Smooth muscle cell (in vitro differentiated cells): ENCODE results near the gene ABCD4. TPM values are rescaled to one million over a fixed set of nuclear protein-coding genes. Genes with fewer than 3 reads are reported as not detected.
"Not testable (repeated sequence)": the region's sequence is repeated elsewhere in the genome, so short reads cannot be mapped to it uniquely, and the experiment has no call there.

ENCODE experiments used
- DNase-seq: peaks from one replicate; lab custom pipeline; 2025; ENCODE audit not compliant: unreplicated experiment; lab: John Stamatoyannopoulos, UW
- H2AFZ ChIP-seq: fragments of 200-600 bp; sonication (generic); 2 replicates; pipeline ENCODE4 v1.6.0; 2016; ENCODE audit warnings: antibody characterized with exemption, low read depth, mild to moderate bottlenecking
- H3F3A ChIP-seq: fragments of 200-600 bp; sonication (generic); 2 replicates; pipeline ENCODE4 v1.6.0; 2017; ENCODE audit warnings: antibody characterized with exemption, low read depth
- H3K27ac ChIP-seq: fragments of 200-600 bp; sonication (generic); 2 replicates; pipeline ENCODE4 v1.5.1; 2016; ENCODE audit warnings: low read depth, mild to moderate bottlenecking
- H3K27me3 ChIP-seq: fragments of 200-600 bp; sonication (generic); 2 replicates; pipeline ENCODE4 v1.6.1; 2016; ENCODE audit warnings: low read depth, mild to moderate bottlenecking
- H3K36me3 ChIP-seq: fragments of 200-600 bp; sonication (generic); 2 replicates; pipeline ENCODE4 v1.5.1; 2016; ENCODE audit warnings: low read depth
- H3K4me1 ChIP-seq: fragments of 200-600 bp; sonication (generic); 2 replicates; pipeline ENCODE4 v1.5.1; 2016; ENCODE audit warnings: low read depth
- H3K4me2 ChIP-seq: fragments of 200-600 bp; sonication (generic); 2 replicates; pipeline ENCODE4 v1.6.0; 2016; ENCODE audit warnings: mild to moderate bottlenecking
- H3K4me3 ChIP-seq: fragments of 200-600 bp; sonication (generic); 2 replicates; pipeline ENCODE4 v1.5.1; 2016; ENCODE audit warnings: mild to moderate bottlenecking
- H3K79me2 ChIP-seq: fragments of 200-600 bp; sonication (generic); 2 replicates; pipeline ENCODE4 v1.6.0; 2016; ENCODE audit warnings: low read depth, mild to moderate bottlenecking
- H3K9ac ChIP-seq: fragments of 200-600 bp; sonication (generic); 2 replicates; pipeline ENCODE4 v1.6.0; 2016; ENCODE audit warnings: low read depth
- H3K9me3 ChIP-seq: fragments of 200-600 bp; sonication (generic); replicated peaks from 2 replicates; pipeline ENCODE4 v1.5.1; 2016; ENCODE audit warnings: low read depth
- H4K20me1 ChIP-seq: fragments of 200-600 bp; sonication (generic); 2 replicates; pipeline ENCODE4 v1.6.0; 2016; ENCODE audit warnings: low read depth
- WGBS: methylation state at CpG from one replicate; pipeline ENCODE4 v1.1.7; 2016; ENCODE audit warnings: low lambda C conversion rate; 5-methylcytosine and 5-hydroxymethylcytosine counted together
- polyA plus RNA-seq: library from polyadenylated mRNA; unstranded; fragments of >200 nt; fragmentation: Nextera tagmentation; extraction: Ambion mirVana; gene quantifications from 2 replicates; pipeline ENCODE4 v1.2.1, GENCODE V29; 2016
- total RNA-seq: library from RNA; depleted of rRNA; stranded (reverse); fragments of >200 nt; gene quantifications from 2 replicates; pipeline ENCODE4 v1.2.3, GENCODE V29; 2014
- TF ChIP-seq, protein P1 (sequence below): fragments of 200-600 bp; sonication (generic); IDR thresholded peaks from 2 replicates; pipeline ENCODE4 v1.5.1; 2017; ENCODE audit warnings: borderline replicate concordance, mild to moderate bottlenecking, antibody characterized with exemption; ENCODE audit not compliant: insufficient read depth, poor library complexity, severe bottlenecking

ABCD4 gene
- total and polyA plus RNA-seq, 2 experiments from 2014 or later = 19.3 to 33.8 TPM

DNA sequence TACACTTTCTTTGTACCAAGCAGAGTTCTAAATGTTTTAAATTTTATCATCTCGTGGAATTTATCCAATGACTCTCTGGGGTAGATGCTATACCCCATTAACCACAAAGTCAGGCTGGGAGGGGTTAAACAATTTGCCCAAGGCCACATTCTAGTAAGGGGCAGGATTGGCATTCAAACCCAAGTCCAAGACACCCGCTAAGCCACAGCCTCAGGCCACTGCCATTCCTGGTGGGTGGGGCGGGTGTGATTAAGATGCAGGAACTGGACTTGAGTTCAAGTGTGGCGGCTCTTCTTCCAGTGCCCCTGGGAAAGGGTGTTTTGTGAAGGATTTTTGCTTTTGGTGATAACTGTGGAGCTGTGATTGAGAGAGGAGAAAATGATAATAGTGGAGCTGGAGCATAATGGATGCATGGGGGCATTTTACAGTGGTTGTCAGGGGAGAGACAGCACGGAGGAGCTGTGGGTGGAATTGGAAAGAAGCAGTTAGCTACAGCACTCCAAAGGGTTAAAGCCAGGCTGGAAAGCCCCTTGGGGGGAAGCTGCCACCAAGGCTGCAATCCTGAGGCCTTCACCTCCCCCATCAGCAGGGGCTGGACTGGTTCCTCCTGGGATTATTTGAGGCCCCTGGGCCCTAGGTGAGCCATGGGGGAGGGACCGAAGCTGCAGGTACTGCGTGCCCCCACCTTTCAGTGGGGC, 44.5 kb upstream of the ABCD4 start:
- Histone ChIP-seq H3K4me3 (no peak overlapping the region), H3K4me1 (peaks cover 39% of the 10 kb centered on the region), H3K36me3 (no peaks in the 10 kb centered on the region), H3K9me3 (no peaks in the 10 kb centered on the region), H3K27ac (no peak overlapping the region), H3F3A (no peaks in the 10 kb centered on the region), H3K9ac (no peak overlapping the region), H3K4me2 (no peak overlapping the region), H4K20me1 (no peaks in the 10 kb centered on the region), H2AFZ (no peak overlapping the region), H3K79me2 (no peaks in the 10 kb centered on the region), H3K27me3 (peaks cover 55% of the 10 kb centered on the region)
- no peak for DNase-seq
- TF ChIP-seq, protein P1, sequence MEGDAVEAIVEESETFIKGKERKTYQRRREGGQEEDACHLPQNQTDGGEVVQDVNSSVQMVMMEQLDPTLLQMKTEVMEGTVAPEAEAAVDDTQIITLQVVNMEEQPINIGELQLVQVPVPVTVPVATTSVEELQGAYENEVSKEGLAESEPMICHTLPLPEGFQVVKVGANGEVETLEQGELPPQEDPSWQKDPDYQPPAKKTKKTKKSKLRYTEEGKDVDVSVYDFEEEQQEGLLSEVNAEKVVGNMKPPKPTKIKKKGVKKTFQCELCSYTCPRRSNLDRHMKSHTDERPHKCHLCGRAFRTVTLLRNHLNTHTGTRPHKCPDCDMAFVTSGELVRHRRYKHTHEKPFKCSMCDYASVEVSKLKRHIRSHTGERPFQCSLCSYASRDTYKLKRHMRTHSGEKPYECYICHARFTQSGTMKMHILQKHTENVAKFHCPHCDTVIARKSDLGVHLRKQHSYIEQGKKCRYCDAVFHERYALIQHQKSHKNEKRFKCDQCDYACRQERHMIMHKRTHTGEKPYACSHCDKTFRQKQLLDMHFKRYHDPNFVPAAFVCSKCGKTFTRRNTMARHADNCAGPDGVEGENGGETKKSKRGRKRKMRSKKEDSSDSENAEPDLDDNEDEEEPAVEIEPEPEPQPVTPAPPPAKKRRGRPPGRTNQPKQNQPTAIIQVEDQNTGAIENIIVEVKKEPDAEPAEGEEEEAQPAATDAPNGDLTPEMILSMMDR = no peak
- WGBS = 29% methylated on average over 7 of the region's 7 CpGs

DNA sequence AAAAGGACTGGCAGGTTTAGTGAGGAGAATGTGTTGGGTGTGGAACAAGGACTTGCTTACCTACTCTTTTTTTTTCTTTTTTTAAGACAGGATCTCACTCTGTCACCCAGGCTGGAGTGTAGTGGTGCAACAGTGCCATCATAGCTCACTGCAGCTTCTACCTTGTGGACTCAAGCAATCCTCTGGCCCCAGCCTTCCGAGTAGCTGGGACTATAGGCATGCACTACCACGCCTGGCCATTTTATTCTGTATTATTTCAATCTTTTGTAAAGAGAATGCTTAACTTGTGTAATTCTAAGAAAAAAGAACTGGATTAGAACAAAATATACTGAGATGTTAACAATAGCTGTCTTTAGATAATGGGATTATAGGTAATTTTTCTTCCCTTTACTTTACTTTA, 43.6 kb upstream of the ABCD4 start:
- Histone ChIP-seq H3K79me2 (no peaks in the 10 kb centered on the region), H3K4me3 (no peak overlapping the region), H4K20me1 (no peaks in the 10 kb centered on the region), H3K27me3 (peaks cover 52% of the 10 kb centered on the region), H3K9me3 (no peaks in the 10 kb centered on the region), H3F3A (no peaks in the 10 kb centered on the region), H3K4me1 (peaks cover 39% of the 10 kb centered on the region), H3K27ac (no peak overlapping the region), H2AFZ (no peak overlapping the region), H3K4me2 (no peak overlapping the region), H3K36me3 (no peaks in the 10 kb centered on the region), H3K9ac (no peak overlapping the region)
- no peak for DNase-seq
- TF ChIP-seq, protein P1 = no peak
- WGBS = 70% methylated on average over 2 of the region's 2 CpGs

DNA sequence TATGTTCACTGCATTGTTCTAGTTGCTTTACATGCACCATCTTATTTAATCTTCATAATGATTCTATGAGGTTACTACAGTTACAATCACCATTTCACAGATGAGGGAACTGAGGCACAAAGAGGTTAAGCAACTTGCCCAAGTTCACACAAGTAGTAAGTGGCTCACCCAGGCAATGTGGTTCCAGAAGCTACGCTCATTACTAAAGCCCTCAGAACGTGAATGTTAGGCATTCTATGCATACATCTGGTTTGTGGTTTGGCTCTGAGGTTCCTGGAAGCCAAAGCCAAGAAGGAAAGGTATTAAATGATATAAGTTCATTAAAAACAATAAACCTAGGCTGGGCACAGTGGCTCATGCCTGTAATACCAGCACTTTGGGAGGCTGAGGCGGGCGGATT, 31.2 kb upstream of the ABCD4 start:
- H3K36me3 ChIP-seq = no peaks in the 10 kb centered on the region
- no peaks in the 10 kb centered on the region for H3K79me2 ChIP-seq
- peaks cover 11% of the 10 kb centered on the region for H3K27me3 ChIP-seq
- no peaks in the 10 kb centered on the region for H3K9me3 ChIP-seq
- TF ChIP-seq, protein P1 = no peak
- no peaks in the 10 kb centered on the region for H3K4me1 ChIP-seq
- no peak overlapping the region for H3K4me3 ChIP-seq
- DNase-seq = no peak
- no peak overlapping the region for H3K27ac ChIP-seq
- H4K20me1 ChIP-seq = no peaks in the 10 kb centered on the region
- H3K4me2 ChIP-seq = no peak overlapping the region
- no peak overlapping the region for H2AFZ ChIP-seq
- H3F3A ChIP-seq = no peaks in the 10 kb centered on the region
- 50% methylated on average over 4 of the region's 4 CpGs for WGBS
- no peak overlapping the region for H3K9ac ChIP-seq

DNA sequence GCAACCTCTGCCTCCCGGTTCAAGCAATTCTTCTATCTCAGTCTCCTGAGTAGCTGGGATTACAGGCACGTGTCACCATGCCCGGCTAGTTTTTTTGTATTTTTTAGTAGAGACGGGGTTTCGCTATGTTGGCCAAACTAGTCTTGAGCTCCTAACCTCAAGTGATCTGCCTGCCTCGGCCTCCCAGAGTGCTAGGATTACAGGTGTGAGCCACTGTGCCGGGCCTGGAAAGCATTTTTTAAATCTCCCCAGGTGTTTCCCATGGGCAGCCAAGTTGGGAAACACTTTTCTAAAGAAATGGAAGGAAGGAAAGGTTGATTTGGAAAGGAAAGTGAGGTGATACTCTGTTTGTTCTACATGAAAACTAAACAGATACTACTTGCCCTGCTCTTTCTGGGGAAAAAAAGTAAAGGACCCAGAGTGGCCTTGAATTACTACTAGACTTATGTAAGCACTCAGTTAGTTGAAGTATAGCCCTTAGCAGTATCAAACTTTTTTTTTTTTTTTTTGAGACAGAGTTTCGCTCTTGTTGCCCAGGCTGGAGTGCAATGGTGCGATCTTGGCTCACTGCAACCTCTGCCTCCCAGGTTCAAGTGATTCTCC, 27.3 kb upstream of the ABCD4 start:
- not testable (repeated sequence) for H3K4me3 ChIP-seq, H3K9ac ChIP-seq, H3K27me3 ChIP-seq, H3F3A ChIP-seq, H3K27ac ChIP-seq, DNase-seq, H3K4me2 ChIP-seq, H4K20me1 ChIP-seq, H3K36me3 ChIP-seq, H2AFZ ChIP-seq, H3K79me2 ChIP-seq, H3K9me3 ChIP-seq
- 88% methylated on average over 9 of the region's 9 CpGs for WGBS
- peaks cover 14% of the 10 kb centered on the region for H3K4me1 ChIP-seq
